ENCODE results near the gene STXBP5L.

DNA sequence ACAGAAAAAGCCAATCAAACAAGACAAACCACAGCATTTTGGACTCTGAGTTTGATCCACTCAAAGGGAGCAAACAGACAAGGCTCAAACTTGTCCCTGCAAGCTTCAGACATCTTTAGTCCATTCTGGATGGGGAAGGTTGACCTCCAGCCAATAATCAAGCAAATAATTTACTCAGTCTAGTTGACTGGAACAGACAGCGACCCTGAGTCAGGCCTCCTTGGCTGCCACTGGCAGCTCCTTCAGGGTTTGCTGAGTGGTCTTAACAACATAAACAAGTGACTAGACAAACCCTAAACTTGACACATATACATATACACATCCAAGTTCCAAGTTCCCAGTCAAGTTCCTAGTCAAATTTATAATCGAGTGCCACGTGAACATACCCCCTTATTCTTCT is 323.9 kb downstream of the STXBP5L start:
- TF ChIP-seq, protein P1, sequence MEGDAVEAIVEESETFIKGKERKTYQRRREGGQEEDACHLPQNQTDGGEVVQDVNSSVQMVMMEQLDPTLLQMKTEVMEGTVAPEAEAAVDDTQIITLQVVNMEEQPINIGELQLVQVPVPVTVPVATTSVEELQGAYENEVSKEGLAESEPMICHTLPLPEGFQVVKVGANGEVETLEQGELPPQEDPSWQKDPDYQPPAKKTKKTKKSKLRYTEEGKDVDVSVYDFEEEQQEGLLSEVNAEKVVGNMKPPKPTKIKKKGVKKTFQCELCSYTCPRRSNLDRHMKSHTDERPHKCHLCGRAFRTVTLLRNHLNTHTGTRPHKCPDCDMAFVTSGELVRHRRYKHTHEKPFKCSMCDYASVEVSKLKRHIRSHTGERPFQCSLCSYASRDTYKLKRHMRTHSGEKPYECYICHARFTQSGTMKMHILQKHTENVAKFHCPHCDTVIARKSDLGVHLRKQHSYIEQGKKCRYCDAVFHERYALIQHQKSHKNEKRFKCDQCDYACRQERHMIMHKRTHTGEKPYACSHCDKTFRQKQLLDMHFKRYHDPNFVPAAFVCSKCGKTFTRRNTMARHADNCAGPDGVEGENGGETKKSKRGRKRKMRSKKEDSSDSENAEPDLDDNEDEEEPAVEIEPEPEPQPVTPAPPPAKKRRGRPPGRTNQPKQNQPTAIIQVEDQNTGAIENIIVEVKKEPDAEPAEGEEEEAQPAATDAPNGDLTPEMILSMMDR (IDR thresholded peaks at IDR 0.05; ENCODE audit: low read length), result no peak
- TF ChIP-seq EZH2 (optimal IDR thresholded peaks at IDR 0.05; ENCODE audit: low read depth, low read length), result no peak

Data from MM.1S (cell line).